Duodenal mucosa (tissue), 2 donors: ENCODE results near the gene NUP88.
"Not testable (repeated sequence)": the region's sequence is repeated elsewhere in the genome, so short reads cannot be mapped to it uniquely, and the experiment has no call there.

Experiments used
- H3K27ac ChIP-seq: one replicate; pipeline ENCODE4 v1.7.0; 2013; ENCODE audit warnings: low read depth, low read length
- H3K27me3 ChIP-seq, 2 donors: one replicate each; pipeline ENCODE4 v1.7.0; 2013; ENCODE audit warnings: low read length in 2 of 2, control low read depth in 1 of 2; ENCODE audit not compliant: insufficient read depth in 2 of 2, control insufficient read depth in 1 of 2
- H3K36me3 ChIP-seq, 2 donors: one replicate each; pipeline ENCODE4 v1.7.0; 2013; ENCODE audit warnings: low read length in 2 of 2, control low read depth in 1 of 2; ENCODE audit not compliant: insufficient read depth in 2 of 2, control insufficient read depth in 1 of 2
- H3K4me1 ChIP-seq, 2 donors: one replicate each; pipeline ENCODE4 v1.7.0; 2013; ENCODE audit warnings: low read length in 2 of 2, control low read depth in 1 of 2; ENCODE audit not compliant: insufficient read depth in 2 of 2, control insufficient read depth in 1 of 2
- H3K4me3 ChIP-seq, 2 donors: one replicate each; pipeline ENCODE4 v1.7.0; 2013; ENCODE audit warnings: low read length in 2 of 2, low read depth in 1 of 2
- H3K9ac ChIP-seq, 2 donors: one replicate each; pipeline ENCODE4 v1.7.0; 2013; ENCODE audit warnings: low read length in 2 of 2, low read depth in 1 of 2
- H3K9me3 ChIP-seq, 2 donors: one replicate each; pipeline ENCODE4 v1.7.0; 2013; ENCODE audit warnings: low read length in 2 of 2, control low read depth in 1 of 2; ENCODE audit not compliant: control insufficient read depth in 1 of 2

Gene NUP88

GRCh38 chr17:5437721-5438317 is 18.4 kb upstream of the NUP88 start:
- no peak overlapping the region for H3K27ac ChIP-seq
- peak overlapping the region; percentile 67 to 81 for H3K9ac ChIP-seq
- peak overlapping the region; percentile 84 to 85 for H3K4me3 ChIP-seq
- peaks cover 17 to 42% of the 10 kb centered on the region in 2 donors for H3K36me3 ChIP-seq
- peaks cover 20 to 21% of the 10 kb centered on the region in 2 donors for H3K4me1 ChIP-seq
- no peaks in the 10 kb centered on the region for H3K27me3 ChIP-seq
- H3K9me3 ChIP-seq: no peaks in the 10 kb centered on the region

- not testable (repeated sequence) for H3K9me3 ChIP-seq, H3K9ac ChIP-seq, H3K27ac ChIP-seq, H3K27me3 ChIP-seq, H3K4me3 ChIP-seq
- Histone ChIP-seq H3K4me1 (peaks cover 20 to 21% of the 10 kb centered on the region in 2 donors), H3K36me3 (peaks cover 29 to 58% of the 10 kb centered on the region in 2 donors)
These were observed 16.4 kb upstream of the NUP88 start for GRCh38 chr17:5435781-5436315.

- no peak overlapping the region for H3K4me3 ChIP-seq
- H3K4me1 ChIP-seq: peaks cover 20 to 21% of the 10 kb centered on the region in 2 donors
- H3K27me3 ChIP-seq: no peaks in the 10 kb centered on the region
- peaks cover 35 to 61% of the 10 kb centered on the region in 2 donors for H3K36me3 ChIP-seq
- no peaks in the 10 kb centered on the region for H3K9me3 ChIP-seq
- H3K27ac ChIP-seq: no peak overlapping the region
- no peak overlapping the region for H3K9ac ChIP-seq
These were observed 15.5 kb upstream of the NUP88 start for GRCh38 chr17:5434984-5435383.

GRCh38 chr17:5431949-5432556 is 12.6 kb upstream of the NUP88 start:
- no peak overlapping the region for H3K27ac ChIP-seq
- no peaks in the 10 kb centered on the region for H3K9me3 ChIP-seq
- H3K4me1 ChIP-seq: peaks cover 3 to 4% of the 10 kb centered on the region in 2 donors
- no peaks in the 10 kb centered on the region for H3K27me3 ChIP-seq
- no peak overlapping the region for H3K4me3 ChIP-seq
- peaks cover 49 to 83% of the 10 kb centered on the region in 2 donors for H3K36me3 ChIP-seq
- no peak overlapping the region for H3K9ac ChIP-seq

- H3K9me3 ChIP-seq, H3K27me3 ChIP-seq, H3K4me1 ChIP-seq, H3K4me3 ChIP-seq, H3K9ac ChIP-seq, H3K27ac ChIP-seq: not testable (repeated sequence)
- peaks cover 52 to 85% of the 10 kb centered on the region in 2 donors for H3K36me3 ChIP-seq
These were observed 11.8 kb upstream of the NUP88 start for GRCh38 chr17:5431234-5431633.

GRCh38 chr17:5430413-5430999 is 11.0 kb upstream of the NUP88 start:
- Histone ChIP-seq H3K9ac (no peak overlapping the region), H3K27ac (no peak overlapping the region), H3K9me3 (no peaks in the 10 kb centered on the region), H3K4me3 (no peak overlapping the region), H3K4me1 (no peaks in the 10 kb centered on the region), H3K36me3 (peaks cover 57 to 87% of the 10 kb centered on the region in 2 donors), H3K27me3 (no peaks in the 10 kb centered on the region)

GRCh38 chr17:5429191-5429887 is 9.9 kb upstream of the NUP88 start:
- H3K27ac ChIP-seq: no peak overlapping the region
- peaks cover 59 to 88% of the 10 kb centered on the region in 2 donors for H3K36me3 ChIP-seq
- no peaks in the 10 kb centered on the region for H3K9me3 ChIP-seq
- H3K4me1 ChIP-seq: no peaks in the 10 kb centered on the region
- no peak overlapping the region for H3K4me3 ChIP-seq
- H3K27me3 ChIP-seq: no peaks in the 10 kb centered on the region
- H3K9ac ChIP-seq: no peak overlapping the region

GRCh38 chr17:5425826-5426225 is 6.4 kb upstream of the NUP88 start:
- Histone ChIP-seq H3K36me3 (peaks cover 37 to 80% of the 10 kb centered on the region in 2 donors), H3K27ac (no peak overlapping the region)

GRCh38 chr17:5424909-5425308 is 5.4 kb upstream of the NUP88 start:
- Histone ChIP-seq H3K36me3 (peaks cover 32 to 77% of the 10 kb centered on the region in 2 donors), H3K9me3 (no peaks in the 10 kb centered on the region), H3K9ac (no peak overlapping the region), H3K4me1 (peaks cover 10 to 11% of the 10 kb centered on the region in 2 donors), H3K27me3 (no peaks in the 10 kb centered on the region), H3K4me3 (no peak overlapping the region), H3K27ac (no peak overlapping the region)

More at GRCh38 chr17:5425826-5426225, 6.4 kb upstream of the NUP88 start:
- Histone ChIP-seq H3K9me3 (no peaks in the 10 kb centered on the region), H3K27me3 (no peaks in the 10 kb centered on the region), H3K4me3 (no peak overlapping the region), H3K9ac (no peak overlapping the region), H3K4me1 (peaks cover 6 to 8% of the 10 kb centered on the region in 2 donors)

GRCh38 chr17:5422505-5422904 is 3.0 kb upstream of the NUP88 start:
- H3K4me1 ChIP-seq: peaks cover 10 to 17% of the 10 kb centered on the region in 2 donors
- H3K27me3 ChIP-seq: no peaks in the 10 kb centered on the region
- H3K9me3 ChIP-seq: no peaks in the 10 kb centered on the region
- H3K4me3 ChIP-seq: no peak overlapping the region
- peaks cover 17 to 54% of the 10 kb centered on the region in 2 donors for H3K36me3 ChIP-seq
- H3K9ac ChIP-seq: no peak overlapping the region
- H3K27ac ChIP-seq: no peak overlapping the region
